Fibroblast of lung (primary cell): ENCODE results near the gene NEURL1. TPM values are rescaled to one million over a fixed set of nuclear protein-coding genes. Genes with fewer than 3 reads are reported as not detected.

Experiments used
- DNase-seq, 2 donors: peaks; one replicate each; pipeline versions ENCODE4 v3.0.0 to v3.0.0-alpha.2; 2010; ENCODE audit warnings: low read depth in 2 of 2
- H2AFZ ChIP-seq: 2 replicates; pipeline ENCODE4 v1.5.1; 2012; ENCODE audit warnings: low read length, control low read depth, inconsistent platforms
- H3K27ac ChIP-seq: 2 replicates; pipeline ENCODE4 v1.5.1; 2011; ENCODE audit warnings: low read length, control low read depth; ENCODE audit not compliant: insufficient read depth
- H3K27me3 ChIP-seq: 2 replicates; pipeline ENCODE4 v1.5.1; 2011; ENCODE audit warnings: mild to moderate bottlenecking, low read length; ENCODE audit not compliant: control insufficient read depth, insufficient read depth
- H3K36me3 ChIP-seq: 2 replicates; pipeline ENCODE4 v1.5.1; 2011; ENCODE audit warnings: low read length; ENCODE audit not compliant: control insufficient read depth, insufficient read depth
- H3K4me1 ChIP-seq: 2 replicates; pipeline ENCODE4 v1.5.1; 2011; ENCODE audit warnings: low read length; ENCODE audit not compliant: control insufficient read depth, insufficient read depth; ENCODE audit errors: extremely low read depth
- H3K4me2 ChIP-seq: 2 replicates; pipeline ENCODE4 v1.5.1; 2011; ENCODE audit warnings: low read length, control low read depth; ENCODE audit not compliant: insufficient read depth; ENCODE audit errors: extremely low read depth
- H3K4me3 ChIP-seq, 4 experiments: fragments of 200-600 bp in 1 of 4; sonication (generic) in 1 of 4; replicated peaks in 1 of 4; 2 replicates each; pipeline ENCODE4 v1.5.1; 2011 to 2016; ENCODE audit warnings: low read length in 4 of 4, low read depth in 3 of 4, mild to moderate bottlenecking in 3 of 4, control low read depth in 2 of 4, inconsistent platforms in 1 of 4, mixed read lengths in 1 of 4; ENCODE audit not compliant: insufficient read depth in 1 of 4; ENCODE audit errors: control extremely low read depth in 1 of 4
- H3K79me2 ChIP-seq: 2 replicates; pipeline ENCODE4 v1.5.1; 2012; ENCODE audit warnings: mild to moderate bottlenecking, low read length, inconsistent platforms; ENCODE audit not compliant: control insufficient read depth, insufficient read depth
- H3K9ac ChIP-seq: 2 replicates; pipeline ENCODE4 v1.5.1; 2011; ENCODE audit warnings: mild to moderate bottlenecking, low read length, control low read depth; ENCODE audit not compliant: insufficient read depth
- H3K9me3 ChIP-seq: 2 replicates; pipeline ENCODE4 v1.5.1; 2012; ENCODE audit warnings: low read depth, low read length; ENCODE audit not compliant: control insufficient read depth, insufficient read depth
- H4K20me1 ChIP-seq: 2 replicates; pipeline ENCODE4 v1.5.1; 2011; ENCODE audit warnings: low read length; ENCODE audit not compliant: control insufficient read depth, insufficient read depth; ENCODE audit errors: extremely low read depth
- EZH2 ChIP-seq: IDR thresholded peaks from 2 replicates; pipeline ENCODE4 v1.5.1; 2012; ENCODE audit warnings: low read length, control low read depth, mild to moderate bottlenecking; ENCODE audit errors: missing control alignments
- polyA plus RNA-seq, 2 donors: library from polyadenylated mRNA; depleted of rRNA in 1 of 2; stranded (reverse) in 1 of 2; unstranded in 1 of 2; fragments of >200 nt; gene quantifications; 2 replicates each; pipeline ENCODE4 v1.2.1, GENCODE V29; 2011 to 2012; ENCODE audit warnings: missing spikeins in 1 of 2
- total RNA-seq: library from RNA; depleted of rRNA; stranded (reverse); fragments of >200 nt; gene quantifications from 2 replicates; pipeline ENCODE4 v1.2.1, GENCODE V29; 2014
- TF ChIP-seq, protein P1 (sequence below), 2 donors: IDR thresholded peaks in 1 of 2; conservative IDR thresholded peaks in 1 of 2; 1 replicate in 1 of 2; 2 replicates in 1 of 2; pipeline ENCODE4 v1.5.1; 2011 to 2012; ENCODE audit warnings: low read length in 2 of 2, control low read depth in 1 of 2, inconsistent platforms in 1 of 2, low read depth in 1 of 2, mild to moderate bottlenecking in 1 of 2

The NEURL1 gene
- total and polyA plus RNA-seq, 2 donors (not counting 1 experiment from before 2014, with no cell fraction given), result 0.12 TPM; not detected in 1

DNA sequence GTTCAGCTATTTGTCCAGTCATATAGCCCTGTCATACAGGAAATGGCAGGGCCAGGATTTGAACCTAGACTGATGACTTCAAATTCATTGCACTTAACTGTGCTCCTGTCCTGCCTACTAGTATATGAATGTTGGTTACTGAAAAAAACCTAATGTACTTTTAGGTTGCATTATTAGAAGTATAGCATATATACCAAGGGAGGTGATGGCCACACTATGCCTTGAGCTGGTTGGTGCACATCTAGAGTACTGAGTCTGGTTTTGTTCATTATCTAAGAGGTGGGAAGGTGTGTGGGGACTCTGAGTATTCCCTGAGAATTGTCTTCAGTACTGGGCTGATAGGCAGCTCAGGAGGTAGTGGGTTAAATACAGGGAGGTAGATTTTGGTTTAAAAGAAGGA lies 88.0 kb downstream of the NEURL1 start:
- H3K79me2 ChIP-seq, result no peaks in the 10 kb centered on the region
- H3K36me3 ChIP-seq, result no peaks in the 10 kb centered on the region
- H3K9ac ChIP-seq, result no peak overlapping the region
- no peaks in the 10 kb centered on the region for H3K9me3 ChIP-seq
- H3K4me3 ChIP-seq, result no peak overlapping the region
- no peak overlapping the region for H3K27ac ChIP-seq
- H2AFZ ChIP-seq, result no peak overlapping the region
- no peaks in the 10 kb centered on the region for H4K20me1 ChIP-seq
- TF ChIP-seq EZH2, result no peak
- TF ChIP-seq, protein P1, sequence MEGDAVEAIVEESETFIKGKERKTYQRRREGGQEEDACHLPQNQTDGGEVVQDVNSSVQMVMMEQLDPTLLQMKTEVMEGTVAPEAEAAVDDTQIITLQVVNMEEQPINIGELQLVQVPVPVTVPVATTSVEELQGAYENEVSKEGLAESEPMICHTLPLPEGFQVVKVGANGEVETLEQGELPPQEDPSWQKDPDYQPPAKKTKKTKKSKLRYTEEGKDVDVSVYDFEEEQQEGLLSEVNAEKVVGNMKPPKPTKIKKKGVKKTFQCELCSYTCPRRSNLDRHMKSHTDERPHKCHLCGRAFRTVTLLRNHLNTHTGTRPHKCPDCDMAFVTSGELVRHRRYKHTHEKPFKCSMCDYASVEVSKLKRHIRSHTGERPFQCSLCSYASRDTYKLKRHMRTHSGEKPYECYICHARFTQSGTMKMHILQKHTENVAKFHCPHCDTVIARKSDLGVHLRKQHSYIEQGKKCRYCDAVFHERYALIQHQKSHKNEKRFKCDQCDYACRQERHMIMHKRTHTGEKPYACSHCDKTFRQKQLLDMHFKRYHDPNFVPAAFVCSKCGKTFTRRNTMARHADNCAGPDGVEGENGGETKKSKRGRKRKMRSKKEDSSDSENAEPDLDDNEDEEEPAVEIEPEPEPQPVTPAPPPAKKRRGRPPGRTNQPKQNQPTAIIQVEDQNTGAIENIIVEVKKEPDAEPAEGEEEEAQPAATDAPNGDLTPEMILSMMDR (conservative IDR thresholded peaks at IDR 0.05 in 1 of 2, IDR thresholded peaks at IDR 0.05 in 1 of 2; ENCODE audit: low read depth in 1 of 2, low read length in 2 of 2), result no peak
- no peaks in the 10 kb centered on the region for H3K4me1 ChIP-seq
- peaks cover 14% of the 10 kb centered on the region for H3K27me3 ChIP-seq
- H3K4me2 ChIP-seq, result no peak overlapping the region
- no peak for DNase-seq

DNA sequence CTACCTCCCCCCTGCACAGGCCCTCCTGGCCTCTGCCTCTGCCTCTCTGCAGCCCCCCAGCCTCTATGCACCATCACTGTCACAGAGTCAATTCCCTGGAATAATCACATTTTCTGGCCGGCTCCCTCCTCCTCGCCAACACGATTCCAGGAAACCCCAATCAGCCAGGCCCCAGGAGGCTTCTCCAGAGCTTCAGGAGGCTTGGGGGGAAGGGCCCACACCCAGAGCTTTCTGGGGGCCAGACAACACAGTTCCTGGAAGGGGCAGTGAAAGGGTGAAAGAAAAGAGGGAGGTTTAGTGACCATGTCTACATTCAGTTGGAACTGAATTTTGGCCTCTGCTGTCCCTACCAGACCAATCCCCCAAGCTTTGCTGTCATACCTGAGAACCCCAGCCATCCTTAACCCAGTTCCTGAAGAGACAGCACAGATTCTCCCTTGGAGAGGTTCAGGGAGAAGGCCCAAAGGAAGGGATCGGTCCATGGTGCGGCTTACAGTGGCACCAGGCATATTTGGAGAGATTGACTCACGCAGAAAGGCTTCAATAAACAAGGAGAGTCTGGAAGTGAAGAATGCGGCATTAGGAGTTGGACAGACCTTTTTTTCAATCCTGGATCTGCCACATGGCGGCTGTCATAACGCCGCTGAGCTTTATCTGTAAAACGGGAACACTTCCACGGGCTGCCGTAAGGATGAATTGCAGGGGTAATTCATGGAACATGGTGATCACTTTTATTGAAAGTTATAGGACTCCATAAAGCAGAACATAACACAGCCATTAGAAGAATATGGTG lies 89.0 kb downstream of the NEURL1 start:
- H4K20me1 ChIP-seq, result no peaks in the 10 kb centered on the region
- H3K4me2 ChIP-seq, result no peak overlapping the region
- H3K36me3 ChIP-seq, result no peaks in the 10 kb centered on the region
- H2AFZ ChIP-seq, result no peak overlapping the region
- no peak overlapping the region for H3K27ac ChIP-seq
- TF ChIP-seq, protein P1 (conservative IDR thresholded peaks at IDR 0.05 in 1 of 2, IDR thresholded peaks at IDR 0.05 in 1 of 2; ENCODE audit: low read depth in 1 of 2, low read length in 2 of 2), result no peak
- no peak overlapping the region for H3K4me3 ChIP-seq
- H3K79me2 ChIP-seq, result no peaks in the 10 kb centered on the region
- H3K9ac ChIP-seq, result no peak overlapping the region
- H3K27me3 ChIP-seq, result peaks cover 6% of the 10 kb centered on the region
- no peaks in the 10 kb centered on the region for H3K4me1 ChIP-seq
- DNase-seq, result no peak
- H3K9me3 ChIP-seq, result no peaks in the 10 kb centered on the region

DNA sequence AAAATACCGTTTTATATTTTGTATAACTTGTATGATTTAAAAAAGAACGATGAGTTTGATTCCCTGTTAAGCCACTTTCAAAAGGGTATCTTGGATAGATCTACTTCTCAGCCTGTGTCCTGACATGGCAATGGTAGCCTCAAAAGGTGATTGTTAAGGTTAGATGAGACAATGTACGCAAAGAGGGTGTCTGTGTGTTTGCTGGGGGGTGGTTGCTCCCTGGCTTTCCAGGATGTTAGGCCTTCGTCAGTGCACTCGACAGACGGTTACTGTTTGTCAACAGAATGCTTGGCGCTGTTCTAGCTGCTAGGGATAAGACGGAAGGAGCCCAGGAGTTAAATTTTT lies 90.3 kb downstream of the NEURL1 start:
- Histone ChIP-seq H3K27ac (no peak overlapping the region), H3K79me2 (no peaks in the 10 kb centered on the region), H3K4me1 (no peaks in the 10 kb centered on the region), H3K36me3 (no peaks in the 10 kb centered on the region), H3K4me2 (no peak overlapping the region), H4K20me1 (no peaks in the 10 kb centered on the region), H3K9ac (no peak overlapping the region), H2AFZ (no peak overlapping the region), H3K4me3 (peak overlapping the region in 1 of 4 experiments; percentile 46), H3K27me3 (peaks cover 6% of the 10 kb centered on the region), H3K9me3 (no peaks in the 10 kb centered on the region)
- DNase-seq, result no peak
- TF ChIP-seq, protein P1 (conservative IDR thresholded peaks at IDR 0.05 in 1 of 2, IDR thresholded peaks at IDR 0.05 in 1 of 2; ENCODE audit: low read depth in 1 of 2, low read length in 2 of 2), result no peak
- TF ChIP-seq EZH2, result no peak
